Ovary (tissue), 3 donors: ENCODE data around the gene RMC1.

ENCODE experiments used
- EP300 ChIP-seq: sonication (generic); formaldehyde crosslinking; IDR thresholded peaks from one replicate; pipeline ENCODE4 v1.6.1; 2017; ENCODE audit warnings: antibody characterized with exemption
- TF ChIP-seq, protein P1 (sequence below), 3 donors: fragments of 450-650 bp in 2 of 3; fragments of 200-600 bp in 1 of 3; IDR thresholded peaks; one replicate each; pipeline versions ENCODE4 v1.5.1 to v1.8.0; 2016 to 2022; ENCODE audit warnings: antibody characterized with exemption in 3 of 3, mild to moderate bottlenecking in 1 of 3
- donor health status: DM: no; HTN: no; CAD: no.

DNA sequence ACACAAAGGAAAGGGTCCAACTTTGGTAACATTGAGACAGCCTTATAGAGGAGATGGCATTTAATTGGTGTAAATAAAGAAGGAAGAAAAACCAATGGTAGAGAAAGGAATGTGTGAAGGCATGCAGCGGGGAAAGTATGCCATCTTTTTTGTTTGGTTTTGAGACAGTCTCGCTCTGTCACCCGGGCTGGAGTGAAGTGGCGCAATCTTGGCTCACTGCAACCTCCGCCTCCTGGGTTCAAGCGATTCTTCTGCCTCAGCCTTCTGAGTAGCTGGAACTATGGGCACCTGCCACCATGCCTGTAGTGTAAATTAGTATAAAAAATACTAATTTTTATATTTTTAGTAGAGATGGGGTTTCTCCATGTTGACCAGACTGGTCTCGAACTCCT lies 43.8 kb upstream of the RMC1 start:
- TF ChIP-seq, protein P1, sequence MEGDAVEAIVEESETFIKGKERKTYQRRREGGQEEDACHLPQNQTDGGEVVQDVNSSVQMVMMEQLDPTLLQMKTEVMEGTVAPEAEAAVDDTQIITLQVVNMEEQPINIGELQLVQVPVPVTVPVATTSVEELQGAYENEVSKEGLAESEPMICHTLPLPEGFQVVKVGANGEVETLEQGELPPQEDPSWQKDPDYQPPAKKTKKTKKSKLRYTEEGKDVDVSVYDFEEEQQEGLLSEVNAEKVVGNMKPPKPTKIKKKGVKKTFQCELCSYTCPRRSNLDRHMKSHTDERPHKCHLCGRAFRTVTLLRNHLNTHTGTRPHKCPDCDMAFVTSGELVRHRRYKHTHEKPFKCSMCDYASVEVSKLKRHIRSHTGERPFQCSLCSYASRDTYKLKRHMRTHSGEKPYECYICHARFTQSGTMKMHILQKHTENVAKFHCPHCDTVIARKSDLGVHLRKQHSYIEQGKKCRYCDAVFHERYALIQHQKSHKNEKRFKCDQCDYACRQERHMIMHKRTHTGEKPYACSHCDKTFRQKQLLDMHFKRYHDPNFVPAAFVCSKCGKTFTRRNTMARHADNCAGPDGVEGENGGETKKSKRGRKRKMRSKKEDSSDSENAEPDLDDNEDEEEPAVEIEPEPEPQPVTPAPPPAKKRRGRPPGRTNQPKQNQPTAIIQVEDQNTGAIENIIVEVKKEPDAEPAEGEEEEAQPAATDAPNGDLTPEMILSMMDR (IDR thresholded peaks at IDR 0.05), result no peak
- TF ChIP-seq EP300, result no peak
